SU-DHL-6 (cell line): Measurements from ENCODE around the gene FOXC1.

ENCODE experiments used
- H2AFZ ChIP-seq: fragments of 200-600 bp; sonication (generic); 2 replicates; pipeline ENCODE4 v1.6.1; 2014; ENCODE audit warnings: low read depth, mild to moderate bottlenecking, moderate library complexity, mixed read lengths, antibody characterized with exemption, low read length; ENCODE audit not compliant: severe bottlenecking
- H3F3A ChIP-seq: fragments of 200-600 bp; shearing (Covaris generic); 2 replicates; pipeline ENCODE4 v1.6.0; 2016; ENCODE audit warnings: antibody characterized with exemption, mild to moderate bottlenecking; ENCODE audit not compliant: insufficient read depth
- H3K27ac ChIP-seq: fragments of 200-600 bp; sonication (generic); 2 replicates; pipeline ENCODE4 v1.5.1; 2016; ENCODE audit warnings: low read depth, mild to moderate bottlenecking, low read length, moderate library complexity, mixed read lengths
- H3K27me3 ChIP-seq: fragments of 200-600 bp; sonication (generic), shearing (Covaris generic); 2 replicates; pipeline ENCODE4 v1.6.0; 2014; ENCODE audit warnings: mild to moderate bottlenecking, low read length
- H3K36me3 ChIP-seq: fragments of 200-600 bp; sonication (generic); 2 replicates; pipeline ENCODE4 v1.6.1; 2014; ENCODE audit warnings: mild to moderate bottlenecking, low read length, mixed read lengths
- H3K4me2 ChIP-seq: fragments of 300-600, 200-600 bp; shearing (Covaris generic), sonication (generic); 2 replicates; pipeline ENCODE4 v1.6.0; 2014; ENCODE audit warnings: low read length, low read depth, mild to moderate bottlenecking; ENCODE audit not compliant: poor library complexity, severe bottlenecking
- H3K4me3 ChIP-seq: fragments of 200-600 bp; sonication (generic); 2 replicates; pipeline ENCODE4 v1.5.1; 2014; ENCODE audit warnings: antibody characterized with exemption, low read length, mild to moderate bottlenecking, mixed read lengths; ENCODE audit not compliant: insufficient read depth, poor library complexity, severe bottlenecking
- H3K79me2 ChIP-seq: fragments of 200-600 bp; sonication (generic); 2 replicates; pipeline ENCODE4 v1.6.1; 2014; ENCODE audit warnings: mild to moderate bottlenecking, low read length, moderate library complexity; ENCODE audit not compliant: insufficient read depth
- H3K9ac ChIP-seq: fragments of 200-600 bp; sonication (generic); 2 replicates; pipeline ENCODE4 v1.7.0; 2014; ENCODE audit warnings: mild to moderate bottlenecking, low read length
- H3K9me2 ChIP-seq: fragments of 200-600 bp; sonication (generic); replicated peaks from 2 replicates; pipeline ENCODE4 v1.6.1; 2014; ENCODE audit warnings: low read length; ENCODE audit not compliant: insufficient read depth
- H3K9me3 ChIP-seq: fragments of 200-600 bp; sonication (generic); 2 replicates; pipeline ENCODE4 v1.6.1; 2014; ENCODE audit warnings: low read length, mixed read lengths; ENCODE audit not compliant: insufficient read depth
- H4K20me1 ChIP-seq: fragments of 200-600 bp; sonication (generic); 2 replicates; pipeline ENCODE4 v1.6.1; 2014; ENCODE audit warnings: low read depth, mild to moderate bottlenecking, antibody characterized with exemption, low read length, moderate library complexity, mixed read lengths
- EZH2phosphoT487 ChIP-seq: fragments of 200-600 bp; sonication (generic), shearing (Covaris generic); conservative IDR thresholded peaks from 2 replicates; pipeline ENCODE4 v1.6.1; 2018; ENCODE audit warnings: mild to moderate bottlenecking, antibody characterized with exemption, low read length, moderate library complexity, mixed read lengths
- TF ChIP-seq, protein P1 (sequence below): fragments of 200-600 bp; sonication (generic); IDR thresholded peaks from one replicate; pipeline ENCODE4 v1.5.1; 2017; ENCODE audit warnings: antibody characterized with exemption, mild to moderate bottlenecking, low read length, moderate library complexity; ENCODE audit not compliant: insufficient read depth, poor library complexity, severe bottlenecking

The FOXC1 gene

GRCh38 chr6:1576166-1576565 is 33.5 kb upstream of the FOXC1 start:
- no peaks in the 10 kb centered on the region for H3K36me3 ChIP-seq
- H2AFZ ChIP-seq, result no peak overlapping the region
- no peaks in the 10 kb centered on the region for H3K79me2 ChIP-seq
- H3K4me2 ChIP-seq, result no peak overlapping the region
- no peak for TF ChIP-seq EZH2phosphoT487
- TF ChIP-seq, protein P1, sequence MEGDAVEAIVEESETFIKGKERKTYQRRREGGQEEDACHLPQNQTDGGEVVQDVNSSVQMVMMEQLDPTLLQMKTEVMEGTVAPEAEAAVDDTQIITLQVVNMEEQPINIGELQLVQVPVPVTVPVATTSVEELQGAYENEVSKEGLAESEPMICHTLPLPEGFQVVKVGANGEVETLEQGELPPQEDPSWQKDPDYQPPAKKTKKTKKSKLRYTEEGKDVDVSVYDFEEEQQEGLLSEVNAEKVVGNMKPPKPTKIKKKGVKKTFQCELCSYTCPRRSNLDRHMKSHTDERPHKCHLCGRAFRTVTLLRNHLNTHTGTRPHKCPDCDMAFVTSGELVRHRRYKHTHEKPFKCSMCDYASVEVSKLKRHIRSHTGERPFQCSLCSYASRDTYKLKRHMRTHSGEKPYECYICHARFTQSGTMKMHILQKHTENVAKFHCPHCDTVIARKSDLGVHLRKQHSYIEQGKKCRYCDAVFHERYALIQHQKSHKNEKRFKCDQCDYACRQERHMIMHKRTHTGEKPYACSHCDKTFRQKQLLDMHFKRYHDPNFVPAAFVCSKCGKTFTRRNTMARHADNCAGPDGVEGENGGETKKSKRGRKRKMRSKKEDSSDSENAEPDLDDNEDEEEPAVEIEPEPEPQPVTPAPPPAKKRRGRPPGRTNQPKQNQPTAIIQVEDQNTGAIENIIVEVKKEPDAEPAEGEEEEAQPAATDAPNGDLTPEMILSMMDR, result no peak
- H3K9ac ChIP-seq, result no peak overlapping the region
- no peaks in the 10 kb centered on the region for H4K20me1 ChIP-seq
- H3K4me3 ChIP-seq, result no peak overlapping the region
- no peaks in the 10 kb centered on the region for H3K27me3 ChIP-seq
- no peaks in the 10 kb centered on the region for H3F3A ChIP-seq
- H3K27ac ChIP-seq, result no peak overlapping the region
- no peaks in the 10 kb centered on the region for H3K9me2 ChIP-seq
- no peaks in the 10 kb centered on the region for H3K9me3 ChIP-seq

- no peak overlapping the region for H3K9ac ChIP-seq
- no peaks in the 10 kb centered on the region for H3K36me3 ChIP-seq
- H3K4me3 ChIP-seq, result no peak overlapping the region
- H3K27ac ChIP-seq, result no peak overlapping the region
- no peaks in the 10 kb centered on the region for H3K27me3 ChIP-seq
- H3K9me3 ChIP-seq, result no peaks in the 10 kb centered on the region
- H3F3A ChIP-seq, result no peaks in the 10 kb centered on the region
- no peaks in the 10 kb centered on the region for H3K79me2 ChIP-seq
- H2AFZ ChIP-seq, result no peak overlapping the region
- no peak overlapping the region for H3K4me2 ChIP-seq
- H4K20me1 ChIP-seq, result no peaks in the 10 kb centered on the region
- TF ChIP-seq, protein P1, result no peak
- TF ChIP-seq EZH2phosphoT487, result no peak
- no peaks in the 10 kb centered on the region for H3K9me2 ChIP-seq
Observed at GRCh38 chr6:1576711-1577110, 33.0 kb upstream of the FOXC1 start.

GRCh38 chr6:1577146-1577680 is 32.5 kb upstream of the FOXC1 start:
- Histone ChIP-seq H3K9ac (no peak overlapping the region), H4K20me1 (no peaks in the 10 kb centered on the region), H2AFZ (no peak overlapping the region), H3K36me3 (no peaks in the 10 kb centered on the region), H3K9me3 (no peaks in the 10 kb centered on the region), H3F3A (no peaks in the 10 kb centered on the region), H3K27me3 (no peaks in the 10 kb centered on the region), H3K79me2 (no peaks in the 10 kb centered on the region), H3K9me2 (no peaks in the 10 kb centered on the region), H3K4me3 (no peak overlapping the region), H3K27ac (no peak overlapping the region), H3K4me2 (no peak overlapping the region)
- TF ChIP-seq, protein P1, result no peak
- no peak for TF ChIP-seq EZH2phosphoT487
